ENCODE measurements around the gene PRR7.
"Not testable (repeated sequence)": the region's sequence is repeated elsewhere in the genome, so short reads cannot be mapped to it uniquely, and the experiment has no call there.

PRR7 gene

GRCh38 chr5:177446200-177447065 is at the start of gene PRR7:
TSS of gene PRR7 (plus strand) at chr5:177446814. CDS start at chr5:177455068, 8,254 bp downstream.
- DNase-seq: peak in 46 of 51 donors; percentile 25 to 83 (median 66)

- DNase-seq: no peak
Measured at GRCh38 chr5:177397875-177398390, 48.7 kb upstream of the PRR7 start.

GRCh38 chr5:177399997-177400868 is 46.4 kb upstream of the PRR7 start, which contains the start of gene PFN3:
TSS of gene PFN3 (minus strand) at chr5:177400661. CDS start at chr5:177400576, 85 bp downstream.
- no peak for DNase-seq

- DNase-seq: peak in 13 of 51 donors; percentile 9 to 72 (median 31)
Measured at GRCh38 chr5:177402271-177403043, 44.2 kb upstream of the PRR7 start.

GRCh38 chr5:177403102-177403791 is 43.4 kb upstream of the PRR7 start:
- peak in 2 of 51 donors; percentile 53 to 64 for DNase-seq

GRCh38 chr5:177403792-177404640 is 42.6 kb upstream of the PRR7 start:
- peak in 44 of 51 donors; percentile 10 to 78 (median 50) for DNase-seq

GRCh38 chr5:177404641-177405179 is 41.9 kb upstream of the PRR7 start:
- DNase-seq: no peak

- DNase-seq: no peak
Measured at GRCh38 chr5:177405312-177405711, 41.3 kb upstream of the PRR7 start.

GRCh38 chr5:177405805-177406204 is 40.8 kb upstream of the PRR7 start:
- no peak for DNase-seq

- peak in 1 of 51 donors; percentile 7 for DNase-seq
Measured at GRCh38 chr5:177409043-177409801, 37.4 kb upstream of the PRR7 start, which contains the start of gene F12. TSS of gene F12 (minus strand) at chr5:177409564. CDS start at chr5:177409527, 37 bp downstream.

GRCh38 chr5:177410575-177410974 is 36.0 kb upstream of the PRR7 start:
- no peak for DNase-seq

GRCh38 chr5:177412603-177413233 is 33.9 kb upstream of the PRR7 start:
- DNase-seq: no peak

- DNase-seq: no peak
Measured at GRCh38 chr5:177414481-177414880, 32.1 kb upstream of the PRR7 start.

- DNase-seq: not testable (repeated sequence)
Measured at GRCh38 chr5:177417081-177417480, 29.5 kb upstream of the PRR7 start.

- no peak for DNase-seq
Measured at GRCh38 chr5:177419046-177419445, 27.6 kb upstream of the PRR7 start.

- not testable (repeated sequence) for DNase-seq
Measured at GRCh38 chr5:177420472-177420871, 26.1 kb upstream of the PRR7 start.

- DNase-seq: no peak
Measured at GRCh38 chr5:177421062-177421798, 25.4 kb upstream of the PRR7 start.

All from hypothalamus (tissue), 51 donors.